Measurements from ENCODE around the gene IL22RA1.

Gene IL22RA1

DNA sequence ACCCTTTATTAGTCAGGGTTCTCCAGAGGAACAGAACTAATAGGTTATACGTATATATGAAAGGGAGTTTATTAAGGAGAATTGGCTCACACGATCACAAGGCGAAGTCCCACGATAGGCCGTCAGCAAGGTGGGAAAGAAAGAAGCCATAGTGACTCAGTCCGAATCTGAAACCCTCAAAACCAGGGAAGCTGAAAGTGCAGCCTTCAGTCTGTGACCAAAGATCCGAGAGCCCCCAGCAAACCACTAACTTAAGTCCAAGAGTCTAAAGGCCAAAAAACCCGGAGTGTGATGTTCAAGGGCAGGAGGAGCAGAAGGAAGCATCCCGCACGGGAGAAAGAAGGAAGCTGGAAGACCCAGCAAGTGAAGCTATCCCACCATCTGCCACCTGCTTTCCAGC lies 34.2 kb upstream of the IL22RA1 start:
- peak; percentile 63 for DNase-seq (ENCODE audit: low read depth)
- no peak overlapping the region for H3K4me3 ChIP-seq (ENCODE audit: low read depth, low read length)
- TF ChIP-seq, protein P1, sequence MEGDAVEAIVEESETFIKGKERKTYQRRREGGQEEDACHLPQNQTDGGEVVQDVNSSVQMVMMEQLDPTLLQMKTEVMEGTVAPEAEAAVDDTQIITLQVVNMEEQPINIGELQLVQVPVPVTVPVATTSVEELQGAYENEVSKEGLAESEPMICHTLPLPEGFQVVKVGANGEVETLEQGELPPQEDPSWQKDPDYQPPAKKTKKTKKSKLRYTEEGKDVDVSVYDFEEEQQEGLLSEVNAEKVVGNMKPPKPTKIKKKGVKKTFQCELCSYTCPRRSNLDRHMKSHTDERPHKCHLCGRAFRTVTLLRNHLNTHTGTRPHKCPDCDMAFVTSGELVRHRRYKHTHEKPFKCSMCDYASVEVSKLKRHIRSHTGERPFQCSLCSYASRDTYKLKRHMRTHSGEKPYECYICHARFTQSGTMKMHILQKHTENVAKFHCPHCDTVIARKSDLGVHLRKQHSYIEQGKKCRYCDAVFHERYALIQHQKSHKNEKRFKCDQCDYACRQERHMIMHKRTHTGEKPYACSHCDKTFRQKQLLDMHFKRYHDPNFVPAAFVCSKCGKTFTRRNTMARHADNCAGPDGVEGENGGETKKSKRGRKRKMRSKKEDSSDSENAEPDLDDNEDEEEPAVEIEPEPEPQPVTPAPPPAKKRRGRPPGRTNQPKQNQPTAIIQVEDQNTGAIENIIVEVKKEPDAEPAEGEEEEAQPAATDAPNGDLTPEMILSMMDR (IDR thresholded peaks at IDR 0.05; ENCODE audit: insufficient read depth, low read depth, low read length, missing control alignments): no peak

DNA sequence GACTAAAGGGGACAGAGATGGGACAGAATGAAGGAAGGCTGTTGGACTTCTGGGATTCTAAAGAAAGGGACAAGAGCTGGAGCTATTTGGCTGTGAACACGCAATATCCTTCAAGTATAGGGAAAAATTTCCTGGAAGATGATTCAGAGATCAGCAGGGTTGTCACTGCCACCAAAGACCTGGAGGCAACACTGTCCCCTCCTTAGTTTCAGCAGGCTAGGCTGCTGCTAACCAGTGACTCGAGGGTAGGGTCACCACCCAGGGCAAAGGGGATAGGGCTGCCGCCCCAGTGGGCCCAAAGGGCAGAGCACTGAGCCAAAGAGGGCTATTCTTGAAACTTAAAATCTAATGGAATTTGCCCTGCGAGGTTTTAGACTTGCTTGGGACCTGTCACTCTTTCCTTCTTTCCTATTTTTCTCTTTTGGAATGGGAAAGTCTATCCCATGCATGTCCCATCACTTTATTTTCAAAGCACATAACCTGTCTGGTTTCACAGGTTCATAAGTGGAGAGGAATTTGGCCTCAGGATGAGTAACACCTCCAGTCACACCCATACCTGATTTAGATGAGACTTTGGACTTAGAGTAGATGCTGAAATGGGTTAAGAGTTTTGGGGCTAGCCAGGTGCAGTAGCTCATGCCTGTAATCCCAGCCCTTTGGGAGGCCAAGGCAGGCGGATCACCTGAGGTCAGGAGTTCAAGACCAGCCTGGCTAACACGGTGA lies 32.3 kb upstream of the IL22RA1 start:
- DNase-seq (ENCODE audit: low read depth): no peak
- H3K4me3 ChIP-seq (ENCODE audit: low read depth, low read length): no peak overlapping the region
- TF ChIP-seq, protein P1 (IDR thresholded peaks at IDR 0.05; ENCODE audit: insufficient read depth, low read depth, low read length, missing control alignments): no peak

DNA sequence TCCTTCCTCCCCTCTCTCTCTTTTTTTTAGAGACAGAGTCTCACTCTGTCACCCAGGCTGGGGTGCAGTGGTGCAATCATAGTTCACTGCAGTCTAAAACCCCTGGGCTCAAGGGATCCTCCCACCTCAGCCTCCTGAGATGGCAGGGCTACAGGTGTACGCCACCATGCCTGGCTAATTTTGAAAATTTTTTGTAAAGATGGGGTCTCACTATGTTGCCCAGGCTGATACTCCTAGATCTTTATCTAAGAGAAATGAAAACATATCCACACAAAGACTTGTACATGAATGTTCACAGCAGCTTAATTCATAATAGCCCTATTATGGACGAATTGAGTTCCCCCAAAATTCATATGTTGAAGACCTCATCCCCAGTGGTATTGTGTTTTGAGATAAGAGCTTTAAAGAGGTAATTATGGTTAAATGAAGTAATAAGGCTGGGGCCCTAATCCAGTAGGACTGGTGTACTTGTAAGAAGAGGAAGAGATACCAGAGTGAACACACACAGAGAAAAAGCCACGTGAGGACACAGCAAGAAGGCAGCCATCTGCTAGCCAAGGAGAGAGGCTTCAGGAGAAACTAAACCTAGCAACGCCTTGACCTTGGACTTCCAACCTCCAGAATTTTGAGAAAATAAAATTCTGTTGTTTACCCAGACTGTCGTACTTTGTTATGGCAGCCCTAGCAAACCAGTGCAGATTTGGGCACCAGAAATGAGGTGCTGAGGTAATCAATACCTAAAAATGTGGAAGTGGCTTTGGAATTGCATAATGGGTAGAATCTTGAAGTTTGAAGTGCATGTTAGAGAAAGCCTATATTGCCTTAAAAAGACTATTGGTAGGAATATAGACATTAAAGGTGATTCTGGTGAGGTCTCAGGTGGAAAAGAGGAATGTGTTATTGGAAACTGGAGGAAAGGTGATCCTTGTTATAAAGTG lies 31.0 kb upstream of the IL22RA1 start:
- TF ChIP-seq, protein P1 (IDR thresholded peaks at IDR 0.05; ENCODE audit: insufficient read depth, low read depth, low read length, missing control alignments): no peak
- DNase-seq (ENCODE audit: low read depth): no peak
- no peak overlapping the region for H3K4me3 ChIP-seq (ENCODE audit: low read depth, low read length)

GRCh38 chr1:24172598-24172997 lies 29.7 kb upstream of the IL22RA1 start:
- H3K4me3 ChIP-seq (ENCODE audit: low read depth, low read length): no peak overlapping the region
- TF ChIP-seq, protein P1 (IDR thresholded peaks at IDR 0.05; ENCODE audit: insufficient read depth, low read depth, low read length, missing control alignments): no peak
- DNase-seq (ENCODE audit: low read depth): no peak

- TF ChIP-seq, protein P1 (IDR thresholded peaks at IDR 0.05; ENCODE audit: insufficient read depth, low read depth, low read length, missing control alignments): no peak
- DNase-seq (ENCODE audit: low read depth): no peak
- no peak overlapping the region for H3K4me3 ChIP-seq (ENCODE audit: low read depth, low read length)
These were observed 26.3 kb upstream of the IL22RA1 start for GRCh38 chr1:24169286-24169685.

GRCh38 chr1:24168245-24168644 lies 25.3 kb upstream of the IL22RA1 start:
- no peak for DNase-seq (ENCODE audit: low read depth)
- H3K4me3 ChIP-seq (ENCODE audit: low read depth, low read length): no peak overlapping the region
- TF ChIP-seq, protein P1 (IDR thresholded peaks at IDR 0.05; ENCODE audit: insufficient read depth, low read depth, low read length, missing control alignments): no peak

All from GM12865 (cell line).